Measurements from ENCODE around the gene DEFB131A. TPM values are rescaled to one million over a fixed set of nuclear protein-coding genes. Genes with fewer than 3 reads are reported as not detected.
"Not testable (repeated sequence)": the region's sequence is repeated elsewhere in the genome, so short reads cannot be mapped to it uniquely, and the experiment has no call there.

The DEFB131A gene
- total RNA-seq (2022) (not detected in 2 replicates), Bru-seq, nascent RNA (not detected), BruChase-seq, experiment 1, labeled RNA remaining after a 6-hour chase (not detected), BruChase-seq, experiment 2, labeled RNA remaining after a 2-hour chase (not detected)
- long read RNA-seq, result 0 reads

DNA sequence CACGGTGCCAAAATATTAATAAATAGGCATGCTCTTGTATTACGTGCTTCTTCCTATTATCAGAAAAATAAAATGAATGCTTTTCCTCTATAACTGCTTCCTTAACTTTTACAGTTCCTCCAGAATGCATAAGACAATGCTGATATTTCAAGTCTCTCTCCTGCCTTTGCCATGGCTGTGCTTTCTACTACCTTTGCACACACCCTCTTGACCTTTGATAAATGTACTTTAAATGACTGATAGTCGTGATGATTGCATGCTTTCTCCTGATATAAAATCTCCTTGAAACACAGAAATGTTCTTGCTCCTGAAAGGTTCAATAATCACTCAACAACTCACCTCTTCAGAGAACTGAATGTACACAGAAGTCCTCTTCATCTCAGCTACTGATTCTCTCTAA lies at the start of gene DEFB131A:
Gene DEFB131A (plus strand): TSS at position 301 of the 400 bp plus-strand sequence. CDS start 120 bp downstream, outside the sequence.
- POLR2A ChIA-PET; H3K9me3 Mint-ChIP-seq (ENCODE audit: unreplicated experiment); H3K27me3 Mint-ChIP-seq (ENCODE audit: insufficient read depth, unreplicated experiment); CTCF ChIA-PET; DNase-seq (ENCODE audit: unreplicated experiment); H3K27ac Mint-ChIP-seq (ENCODE audit: low read depth, unreplicated experiment); BruUV-seq (replicated peaks); intact Hi-C loops (cut with micrococcal nuclease); H3K4me3 Mint-ChIP-seq (ENCODE audit: unreplicated experiment); H3K4me1 Mint-ChIP-seq (ENCODE audit: insufficient read depth, unreplicated experiment); H3K36me3 Mint-ChIP-seq (ENCODE audit: insufficient read depth, unreplicated experiment): not testable (repeated sequence)

- H3K36me3 Mint-ChIP-seq (ENCODE audit: insufficient read depth, unreplicated experiment); intact Hi-C loops (cut with micrococcal nuclease): not testable (repeated sequence)
Measured at GRCh38 chr4:9405774-9406173, 38.4 kb upstream of the DEFB131A start.

GRCh38 chr4:9406491-9406890 lies 37.7 kb upstream of the DEFB131A start:
- POLR2A ChIA-PET; BruUV-seq (replicated peaks); DNase-seq (ENCODE audit: unreplicated experiment); CTCF ChIA-PET; H3K27me3 Mint-ChIP-seq (ENCODE audit: insufficient read depth, unreplicated experiment); H3K36me3 Mint-ChIP-seq (ENCODE audit: insufficient read depth, unreplicated experiment); H3K9me3 Mint-ChIP-seq (ENCODE audit: unreplicated experiment); H3K27ac Mint-ChIP-seq (ENCODE audit: low read depth, unreplicated experiment); H3K4me3 Mint-ChIP-seq (ENCODE audit: unreplicated experiment); H3K4me1 Mint-ChIP-seq (ENCODE audit: insufficient read depth, unreplicated experiment); intact Hi-C loops (cut with micrococcal nuclease): not testable (repeated sequence)

More at GRCh38 chr4:9405774-9406173, 38.4 kb upstream of the DEFB131A start:
- H3K27ac Mint-ChIP-seq (ENCODE audit: low read depth, unreplicated experiment); H3K27me3 Mint-ChIP-seq (ENCODE audit: insufficient read depth, unreplicated experiment); H3K9me3 Mint-ChIP-seq (ENCODE audit: unreplicated experiment); DNase-seq (ENCODE audit: unreplicated experiment); H3K4me1 Mint-ChIP-seq (ENCODE audit: insufficient read depth, unreplicated experiment); H3K4me3 Mint-ChIP-seq (ENCODE audit: unreplicated experiment); POLR2A ChIA-PET; CTCF ChIA-PET; BruUV-seq (replicated peaks): not testable (repeated sequence)

DNA sequence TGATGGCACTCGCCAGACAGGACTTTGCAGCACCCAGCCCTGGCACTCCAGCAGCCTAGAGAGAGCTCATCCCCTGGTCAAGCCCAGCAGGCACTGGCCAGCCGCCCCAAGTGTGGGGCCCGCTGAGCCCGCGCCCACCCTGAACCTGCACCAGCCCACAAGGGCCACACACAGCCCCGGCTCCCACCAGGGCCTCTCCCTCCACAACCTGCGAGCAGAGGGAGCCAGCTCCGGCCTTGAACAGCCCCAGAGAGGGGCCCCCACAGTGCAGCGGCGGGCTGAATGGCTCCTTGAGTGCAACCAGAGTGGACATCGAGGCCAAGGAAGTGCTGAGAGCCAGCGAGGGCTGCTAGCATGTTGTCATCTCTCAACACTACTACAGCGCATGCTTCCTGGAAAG lies 34.4 kb upstream of the DEFB131A start:
- ChIA-PET CTCF (no interaction called here), POLR2A (no interaction called here)
- Mint-ChIP-seq H3K36me3 (ENCODE audit: insufficient read depth, unreplicated experiment) (no peaks in the 10 kb centered on the region), H3K27ac (ENCODE audit: low read depth, unreplicated experiment) (no peak overlapping the region), H3K4me1 (ENCODE audit: insufficient read depth, unreplicated experiment) (no peaks in the 10 kb centered on the region), H3K9me3 (ENCODE audit: unreplicated experiment) (peaks cover 17% of the 10 kb centered on the region), H3K4me3 (ENCODE audit: unreplicated experiment) (no peak overlapping the region), H3K27me3 (ENCODE audit: insufficient read depth, unreplicated experiment) (no peaks in the 10 kb centered on the region)
- TF ChIP-seq CTCF (IDR thresholded peaks at IDR 0.05; ENCODE audit: unreplicated experiment), result no peak
- no peak for DNase-seq (ENCODE audit: unreplicated experiment)
- intact Hi-C loops (cut with micrococcal nuclease), result no loop called here
- BruUV-seq (replicated peaks), result no TSS peak

- intact Hi-C loops (cut with micrococcal nuclease); BruUV-seq (replicated peaks): not testable (repeated sequence)
Measured at GRCh38 chr4:9421884-9422455, 22.2 kb upstream of the DEFB131A start.

DNA sequence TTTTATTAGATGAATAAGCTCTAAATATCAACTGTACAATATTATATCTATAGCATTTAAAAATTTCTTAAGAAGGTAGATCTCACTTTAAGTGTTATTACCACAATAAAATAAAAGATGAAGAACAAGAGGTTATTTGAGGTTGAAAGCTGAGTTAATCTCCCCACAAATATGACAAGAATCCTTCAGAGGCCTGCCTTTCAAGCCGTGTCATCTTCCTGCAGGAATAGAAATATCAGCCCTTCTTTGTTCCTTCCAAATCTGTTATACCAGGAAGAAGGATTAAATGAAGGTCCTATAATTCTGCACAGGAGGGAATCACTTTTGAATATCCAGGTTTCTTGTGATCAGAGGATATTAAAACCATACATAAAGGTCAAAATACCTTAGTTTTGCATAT lies 18.3 kb upstream of the DEFB131A start:
- H3K36me3 Mint-ChIP-seq (ENCODE audit: insufficient read depth, unreplicated experiment); intact Hi-C loops (cut with micrococcal nuclease); CTCF ChIA-PET; DNase-seq (ENCODE audit: unreplicated experiment); H3K4me3 Mint-ChIP-seq (ENCODE audit: unreplicated experiment); BruUV-seq (replicated peaks); POLR2A ChIA-PET; H3K27ac Mint-ChIP-seq (ENCODE audit: low read depth, unreplicated experiment); H3K4me1 Mint-ChIP-seq (ENCODE audit: insufficient read depth, unreplicated experiment); H3K27me3 Mint-ChIP-seq (ENCODE audit: insufficient read depth, unreplicated experiment): not testable (repeated sequence)
- peaks cover 12% of the 10 kb centered on the region for H3K9me3 Mint-ChIP-seq (ENCODE audit: unreplicated experiment)

More at GRCh38 chr4:9421884-9422455, 22.2 kb upstream of the DEFB131A start:
- H3K9me3 Mint-ChIP-seq (ENCODE audit: unreplicated experiment), result peaks cover 12% of the 10 kb centered on the region
- H3K4me1 Mint-ChIP-seq (ENCODE audit: insufficient read depth, unreplicated experiment); DNase-seq (ENCODE audit: unreplicated experiment); H3K27me3 Mint-ChIP-seq (ENCODE audit: insufficient read depth, unreplicated experiment); H3K36me3 Mint-ChIP-seq (ENCODE audit: insufficient read depth, unreplicated experiment); H3K27ac Mint-ChIP-seq (ENCODE audit: low read depth, unreplicated experiment); H3K4me3 Mint-ChIP-seq (ENCODE audit: unreplicated experiment); POLR2A ChIA-PET; CTCF ChIA-PET: not testable (repeated sequence)

DNA sequence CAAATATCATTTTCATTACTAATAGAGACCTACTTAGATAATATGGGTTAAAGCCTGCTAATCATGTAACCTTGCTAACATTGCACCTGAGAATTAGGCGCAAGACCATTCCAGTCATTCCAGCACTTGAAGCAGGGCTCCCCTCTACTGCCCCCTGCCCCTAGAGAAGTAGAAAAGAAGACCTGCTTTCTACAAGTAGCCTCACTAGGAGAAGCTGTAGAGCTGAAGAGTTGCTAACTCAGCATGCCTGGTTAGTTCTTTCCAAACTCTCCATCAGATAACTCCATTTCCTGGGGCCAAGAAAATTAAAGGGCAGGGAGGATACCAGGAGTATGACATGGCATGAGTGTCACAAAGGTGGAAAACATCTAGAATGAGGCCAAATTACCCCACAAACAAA lies 14.2 kb upstream of the DEFB131A start:
- H3K4me3 Mint-ChIP-seq (ENCODE audit: unreplicated experiment); H3K36me3 Mint-ChIP-seq (ENCODE audit: insufficient read depth, unreplicated experiment); BruUV-seq (replicated peaks); DNase-seq (ENCODE audit: unreplicated experiment); intact Hi-C loops (cut with micrococcal nuclease); H3K27me3 Mint-ChIP-seq (ENCODE audit: insufficient read depth, unreplicated experiment); CTCF ChIA-PET; POLR2A ChIA-PET; H3K4me1 Mint-ChIP-seq (ENCODE audit: insufficient read depth, unreplicated experiment); H3K27ac Mint-ChIP-seq (ENCODE audit: low read depth, unreplicated experiment): not testable (repeated sequence)
- H3K9me3 Mint-ChIP-seq (ENCODE audit: unreplicated experiment), result peaks cover 13% of the 10 kb centered on the region

- DNase-seq (ENCODE audit: unreplicated experiment); H3K4me1 Mint-ChIP-seq (ENCODE audit: insufficient read depth, unreplicated experiment); H3K9me3 Mint-ChIP-seq (ENCODE audit: unreplicated experiment); H3K27me3 Mint-ChIP-seq (ENCODE audit: insufficient read depth, unreplicated experiment); CTCF ChIA-PET; BruUV-seq (replicated peaks); intact Hi-C loops (cut with micrococcal nuclease); H3K27ac Mint-ChIP-seq (ENCODE audit: low read depth, unreplicated experiment); POLR2A ChIA-PET; H3K4me3 Mint-ChIP-seq (ENCODE audit: unreplicated experiment); H3K36me3 Mint-ChIP-seq (ENCODE audit: insufficient read depth, unreplicated experiment): not testable (repeated sequence)
Measured at GRCh38 chr4:9433320-9433719, 10.9 kb upstream of the DEFB131A start.

- intact Hi-C loops (cut with micrococcal nuclease); CTCF ChIA-PET; BruUV-seq (replicated peaks); DNase-seq (ENCODE audit: unreplicated experiment); H3K4me1 Mint-ChIP-seq (ENCODE audit: insufficient read depth, unreplicated experiment); POLR2A ChIA-PET; H3K27me3 Mint-ChIP-seq (ENCODE audit: insufficient read depth, unreplicated experiment); H3K9me3 Mint-ChIP-seq (ENCODE audit: unreplicated experiment); H3K27ac Mint-ChIP-seq (ENCODE audit: low read depth, unreplicated experiment); H3K4me3 Mint-ChIP-seq (ENCODE audit: unreplicated experiment); H3K36me3 Mint-ChIP-seq (ENCODE audit: insufficient read depth, unreplicated experiment): not testable (repeated sequence)
Measured at GRCh38 chr4:9436728-9437127, 7.5 kb upstream of the DEFB131A start.

Measured in MCF 10A (cell line).